ENCODE results near the gene AKAP6. TPM values are rescaled to one million over a fixed set of nuclear protein-coding genes. Genes with fewer than 3 reads are reported as not detected.

The AKAP6 gene
- total and polyA plus RNA-seq, 2 of the 8 experiments (the other 6 are each of a cell fraction or from before 2014, with no cell fraction given): 0.09 to 0.89 TPM

- Histone ChIP-seq H2BK5ac (ENCODE audit: low read depth, low read length) (no peak overlapping the region), H4K5ac (ENCODE audit: insufficient read length, low read depth, low read length) (no peak overlapping the region), H3K4me1 (replicated peaks in 1 of 4; ENCODE audit: control insufficient read depth in 3 of 4, insufficient read depth in 4 of 4, low read length in 3 of 4) (no peaks in the 10 kb centered on the region), H3K79me2 (ENCODE audit: control insufficient read depth in 1 of 2, insufficient read depth in 2 of 2, low read length in 2 of 2) (no peaks in the 10 kb centered on the region), H3K18ac (ENCODE audit: extremely low read depth, low read length) (no peak overlapping the region), H3K27ac (ENCODE audit: low read depth, low read length) (no peak overlapping the region), H2AK5ac (ENCODE audit: low read depth, low read length) (no peak overlapping the region), H2AFZ (ENCODE audit: low read length) (no peak overlapping the region), H4K8ac (ENCODE audit: extremely low read depth, insufficient read depth, low read length) (no peak overlapping the region), H4K20me1 (replicated peaks in 1 of 2; ENCODE audit: control insufficient read depth in 1 of 2, insufficient read depth in 2 of 2, low read length in 2 of 2) (no peaks in the 10 kb centered on the region), H3K9ac (replicated peaks in 1 of 4; ENCODE audit: extremely low read depth in 1 of 4, low read depth in 3 of 4, low read length in 3 of 4) (no peak overlapping the region), H3K56ac (replicated peaks; ENCODE audit: insufficient read length, low read depth, low read length) (no peak overlapping the region), H3K4me2 (ENCODE audit: insufficient read depth in 1 of 2, low read depth in 2 of 2, low read length in 2 of 2) (no peak overlapping the region), H2BK12ac (ENCODE audit: low read depth, low read length) (no peak overlapping the region), H3K14ac (ENCODE audit: insufficient read length) (no peak overlapping the region), H3K36me3 (ENCODE audit: control insufficient read depth in 2 of 4, insufficient read depth in 4 of 4, low read length in 3 of 4) (no peaks in the 10 kb centered on the region), H3K9me3 (ENCODE audit: insufficient read depth in 2 of 2, low read depth in 1 of 2, low read length in 1 of 2) (no peaks in the 10 kb centered on the region), H3K23ac (ENCODE audit: insufficient read length) (no peak overlapping the region), H3K27me3 (replicated peaks in 1 of 4; ENCODE audit: control insufficient read depth in 3 of 4, extremely low read depth in 1 of 4, insufficient read depth in 3 of 4, low read length in 3 of 4) (no peaks in the 10 kb centered on the region), H3K4ac (replicated peaks; ENCODE audit: insufficient read length, low read depth, low read length) (no peak overlapping the region), H2BK20ac (ENCODE audit: low read length) (no peak overlapping the region), H2BK15ac (ENCODE audit: low read length) (no peak overlapping the region), H3K79me1 (ENCODE audit: low read depth, low read length) (no peaks in the 10 kb centered on the region), H4K91ac (replicated peaks; ENCODE audit: insufficient read length, low read length) (no peak overlapping the region), H3K4me3 (ENCODE audit: extremely low read depth in 1 of 4, insufficient read depth in 2 of 4, low read depth in 3 of 4, low read length in 4 of 4) (no peak overlapping the region), H3K23me2 (ENCODE audit: low read depth, low read length) (no peaks in the 10 kb centered on the region), H2BK120ac (replicated peaks; ENCODE audit: low read depth, low read length) (no peak overlapping the region)
- ChIA-PET POLR2A (ENCODE audit: partially characterized antibody) (no interaction called here), CTCF (ENCODE audit: partially characterized antibody) (no interaction called here)
- WGBS, 2 experiments (ENCODE audit: extremely low coverage in 1 of 2, insufficient coverage in 1 of 2, insufficient read length in 1 of 2, insufficient replicate concordance in 2 of 2, low coverage in 1 of 2, low lambda C conversion rate in 2 of 2, missing lambda C conversion rate in 1 of 2): 82% methylated on average over 3 of the region's 3 CpGs; no CpG with 5 or more reads in 1 of the 2 experiments
- no peak for TF ChIP-seq EP300 (IDR thresholded peaks at IDR 0.05; ENCODE audit: borderline replicate concordance in 1 of 2, low read depth in 2 of 2, low read length in 2 of 2)
- TF ChIP-seq CTCF (IDR thresholded peaks at IDR 0.05; ENCODE audit: control extremely low read depth in 1 of 3, insufficient read depth in 1 of 3, low read depth in 1 of 3, low read length in 3 of 3): no peak
- no peak for TF ChIP-seq POU5F1 (IDR thresholded peaks at IDR 0.05; ENCODE audit: low read depth, low read length)
- TF ChIP-seq CBX5 (IDR thresholded peaks at IDR 0.05; ENCODE audit: low read depth, low read length): no peak
- no peak for TF ChIP-seq SAP30 (IDR thresholded peaks at IDR 0.05; ENCODE audit: insufficient read depth, insufficient replicate concordance, low read length)
- TF ChIP-seq SRF (IDR thresholded peaks at IDR 0.05; ENCODE audit: low read depth, low read length): no peak
- no peak for TF ChIP-seq TBP (IDR thresholded peaks at IDR 0.05; ENCODE audit: low read depth, low read length)
- FAIRE-seq (no peak), DNase-seq (ENCODE audit: low read depth in 1 of 2, low spot score in 2 of 2) (no peak)
Measured at GRCh38 chr14:32737621-32738020, 408.5 kb downstream of the AKAP6 start.
